IPS-18c (cell line): ENCODE results near the gene PHLDB3.

Experiments used
- H3K4me3 ChIP-seq: 2 replicates; pipeline ENCODE4 v1.7.0; 2013; ENCODE audit warnings: low read depth, mild to moderate bottlenecking, low read length, moderate library complexity; ENCODE audit not compliant: insufficient read depth
- H3K9me3 ChIP-seq: one replicate; pipeline ENCODE4 v1.6.1; 2013; ENCODE audit warnings: mild to moderate bottlenecking, low read length, moderate library complexity; ENCODE audit not compliant: control insufficient read depth, insufficient read depth

Gene PHLDB3

DNA sequence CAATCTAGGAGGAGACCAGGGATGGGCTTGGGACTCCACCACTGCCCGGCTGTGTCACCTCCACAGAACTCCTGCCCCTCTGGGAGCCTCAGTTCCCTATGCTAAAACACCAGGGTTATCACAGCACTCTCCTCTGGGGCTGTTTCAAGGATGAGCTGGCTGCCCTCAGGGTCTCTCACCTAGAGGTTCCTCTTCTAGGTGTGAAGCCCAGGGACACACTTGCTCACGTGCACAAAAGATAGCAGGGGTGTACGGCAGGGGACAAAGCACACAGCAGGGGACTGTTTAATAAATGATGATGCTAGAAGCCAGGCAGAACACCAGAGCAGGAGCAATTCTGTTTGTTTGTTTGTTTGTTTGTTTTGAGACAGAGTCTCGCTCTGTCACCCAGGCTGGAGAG, 22.4 kb downstream of the PHLDB3 start:
- H3K9me3 ChIP-seq, result no peaks in the 10 kb centered on the region

DNA sequence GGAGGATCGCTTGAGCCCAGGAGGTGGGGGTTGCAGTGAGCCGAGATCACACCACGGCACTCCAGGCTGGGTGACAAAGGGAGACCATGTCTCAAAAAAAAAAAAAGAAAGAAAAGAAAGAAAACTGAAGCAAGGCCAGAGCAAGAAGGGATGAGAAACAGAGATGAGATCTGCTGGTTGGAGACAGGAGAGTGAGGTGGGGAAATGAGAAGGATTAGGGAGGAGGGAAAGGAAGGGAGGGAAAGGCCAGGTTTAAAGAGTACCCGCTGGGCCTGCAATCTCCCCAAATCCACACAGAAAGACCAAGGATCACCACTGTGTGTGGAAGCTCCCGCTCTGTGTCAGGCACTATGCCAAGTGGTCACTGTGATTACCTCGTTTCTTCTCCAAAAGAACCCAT, 22.8 kb downstream of the PHLDB3 start:
- Histone ChIP-seq H3K9me3 (no peaks in the 10 kb centered on the region), H3K4me3 (no peak overlapping the region)

More for the DNA sequence above, 22.4 kb downstream of the PHLDB3 start:
- H3K4me3 ChIP-seq, result no peak overlapping the region

DNA sequence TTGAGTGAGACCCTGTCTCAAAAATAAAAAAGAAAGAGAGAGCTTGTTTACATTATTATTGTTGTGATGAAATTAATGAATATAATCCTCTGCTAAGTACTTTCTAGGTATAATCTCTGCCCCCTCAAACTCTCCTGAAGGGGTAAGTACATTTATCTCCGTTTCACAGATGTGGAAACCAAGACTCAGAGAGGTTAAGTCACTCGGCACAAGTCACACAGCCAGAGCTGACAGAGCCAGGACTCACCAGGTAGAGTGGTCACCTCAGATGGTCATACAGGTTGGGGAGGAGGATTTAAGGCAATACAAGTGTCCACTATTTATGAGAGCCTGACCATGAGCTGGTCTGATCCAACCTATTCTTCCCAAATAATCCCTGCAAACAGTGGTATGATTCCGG, 24.0 kb downstream of the PHLDB3 start:
- H3K4me3 ChIP-seq, result no peak overlapping the region
- H3K9me3 ChIP-seq, result no peaks in the 10 kb centered on the region

DNA sequence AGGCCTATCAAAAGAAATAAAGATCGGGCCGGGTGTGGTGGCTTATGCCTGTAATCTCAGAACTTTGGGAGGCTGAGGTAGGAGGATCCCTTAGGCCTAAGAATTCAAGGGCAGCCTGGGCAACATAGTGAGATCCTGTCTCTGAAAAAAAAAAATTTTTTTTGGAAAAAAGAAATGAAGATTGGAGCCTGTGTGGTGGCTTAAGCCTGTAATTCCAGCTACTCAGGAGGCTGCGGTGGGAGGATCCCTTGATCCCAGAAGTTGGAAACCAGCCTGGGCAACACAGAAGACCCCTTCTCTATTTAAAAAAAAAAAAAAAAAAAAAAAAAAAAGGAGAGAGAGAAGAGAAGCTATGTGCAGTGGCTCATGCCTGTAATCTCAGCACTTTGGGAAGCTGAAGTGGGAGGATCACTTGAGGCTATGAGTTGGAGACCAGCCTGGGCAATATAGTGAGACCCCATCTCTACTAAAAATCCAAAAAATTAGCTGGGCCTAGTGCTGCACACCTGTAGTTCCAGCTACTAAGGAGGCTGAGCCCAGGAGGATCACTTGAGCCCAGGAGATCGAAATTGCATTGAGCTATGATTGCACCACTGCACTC, 24.5 kb downstream of the PHLDB3 start:
- Histone ChIP-seq H3K4me3 (no peak overlapping the region), H3K9me3 (no peaks in the 10 kb centered on the region)

DNA sequence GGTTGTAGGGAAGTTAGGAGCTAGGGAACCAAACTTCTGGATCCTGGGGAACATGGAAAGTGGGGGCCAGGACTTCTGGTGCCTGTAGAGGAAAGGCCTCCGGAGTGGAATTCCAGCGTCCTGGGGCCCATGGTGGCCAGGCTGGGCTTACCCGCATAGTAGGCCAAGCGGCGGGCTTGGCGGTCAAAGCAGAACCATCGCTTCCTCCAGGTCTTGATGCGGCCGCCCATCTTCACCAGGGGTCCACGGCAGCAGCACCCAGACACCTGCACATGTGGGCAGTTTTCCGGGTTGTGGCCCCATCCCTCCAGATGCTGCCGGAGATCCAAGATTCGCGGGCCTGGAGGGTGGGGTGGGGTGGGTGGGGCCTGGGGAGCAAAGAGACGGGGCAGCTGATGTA, 25.3 kb downstream of the PHLDB3 start:
- Histone ChIP-seq H3K4me3 (no peak overlapping the region), H3K9me3 (no peaks in the 10 kb centered on the region)

DNA sequence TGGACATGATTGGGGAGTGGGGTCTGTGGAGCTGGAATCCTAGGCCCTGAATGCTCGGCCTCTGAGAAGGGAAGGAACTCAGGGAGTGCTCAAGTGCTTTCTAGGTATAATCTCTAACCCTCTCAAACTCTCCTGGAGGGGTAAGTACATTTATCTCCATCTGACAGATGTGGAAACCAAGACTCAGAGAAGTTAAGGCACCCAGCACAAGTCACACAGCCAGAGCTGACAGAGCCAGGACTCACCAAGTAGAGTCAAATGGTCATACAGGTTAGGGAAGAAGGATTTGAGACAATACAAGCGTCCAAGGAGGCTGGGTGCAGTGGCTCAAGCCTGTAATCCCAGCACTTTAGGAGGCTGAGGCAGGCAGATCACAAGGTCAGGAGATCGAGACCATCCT, 26.2 kb downstream of the PHLDB3 start:
- Histone ChIP-seq H3K4me3 (no peak overlapping the region), H3K9me3 (no peaks in the 10 kb centered on the region)

DNA sequence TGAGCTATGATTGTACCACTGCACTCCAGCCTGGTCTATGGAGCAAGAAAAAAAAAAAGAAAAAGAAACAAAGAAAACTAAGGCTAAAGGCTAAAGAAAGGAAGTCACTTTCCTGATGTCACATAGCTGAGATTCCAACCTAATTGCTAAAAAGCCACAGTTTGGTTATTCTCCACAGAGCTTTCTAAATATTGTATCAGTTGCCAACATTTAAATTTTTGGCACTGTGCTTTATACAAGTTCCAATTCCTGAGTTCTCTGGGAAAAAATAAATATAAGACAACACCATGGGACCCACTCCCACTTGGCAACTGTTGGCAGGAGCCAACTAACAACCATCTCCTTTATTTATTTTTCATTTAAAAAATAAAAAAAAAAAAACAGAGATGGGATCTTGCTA, 27.9 kb downstream of the PHLDB3 start:
- Histone ChIP-seq H3K4me3 (no peak overlapping the region), H3K9me3 (no peaks in the 10 kb centered on the region)

DNA sequence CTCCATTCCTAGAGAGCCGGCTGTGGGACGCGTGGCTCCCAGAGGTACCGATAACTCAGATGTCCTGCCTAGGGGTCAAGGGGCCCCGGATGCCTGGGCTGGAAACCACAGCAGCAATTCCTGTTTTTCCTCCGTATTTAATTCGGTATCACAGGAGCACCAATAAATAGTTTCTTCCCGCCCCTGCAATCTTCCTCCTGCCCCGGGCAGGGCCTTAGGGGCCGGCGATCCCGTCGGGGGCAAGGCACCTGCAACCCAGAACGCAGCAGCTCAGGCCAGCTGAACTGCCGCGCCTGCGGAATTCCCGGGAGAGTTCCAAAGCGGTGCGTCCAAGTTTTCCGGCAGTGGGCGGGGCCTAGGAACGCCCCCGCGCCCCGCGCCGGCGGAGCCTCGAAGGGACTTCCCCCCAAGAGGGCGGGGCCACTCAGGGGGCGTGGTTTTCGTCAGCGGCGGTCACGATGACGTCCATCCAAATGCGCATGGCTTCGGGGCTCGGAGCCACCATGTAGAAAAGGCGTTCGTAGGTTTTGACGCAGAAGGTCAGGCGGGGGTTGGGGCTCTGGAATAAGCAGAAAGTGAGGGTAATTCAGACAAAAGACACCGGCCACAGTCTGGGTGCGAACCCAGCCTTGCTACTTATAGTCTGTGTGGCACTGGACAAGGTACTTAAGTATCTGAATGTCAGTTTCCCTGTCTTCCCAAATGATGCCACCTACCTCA, 29.4 kb downstream of the PHLDB3 start:
- Histone ChIP-seq H3K9me3 (no peaks in the 10 kb centered on the region), H3K4me3 (peak overlapping the region; percentile 51)

DNA sequence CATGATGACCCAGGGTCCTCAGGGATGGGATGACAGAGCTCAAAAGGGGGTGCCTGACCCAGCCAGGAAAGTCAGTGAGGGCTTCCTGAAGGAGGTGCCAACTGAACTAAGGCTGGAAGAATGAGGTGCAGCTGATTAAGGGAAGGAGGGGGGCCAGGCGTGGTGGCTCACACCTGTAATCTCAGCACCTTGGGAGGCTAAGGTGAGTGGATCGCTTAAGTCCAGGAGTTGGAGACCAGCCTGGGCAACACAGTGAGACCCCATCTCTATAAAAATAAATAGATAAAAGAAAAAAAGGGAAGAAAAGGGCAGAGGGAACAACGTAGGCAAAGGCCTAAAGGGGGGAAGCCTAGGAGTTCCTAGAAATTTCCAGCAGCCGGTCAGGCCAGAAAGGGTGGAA, 30.1 kb downstream of the PHLDB3 start:
- Histone ChIP-seq H3K9me3 (no peaks in the 10 kb centered on the region), H3K4me3 (peak overlapping the region; percentile 35)

DNA sequence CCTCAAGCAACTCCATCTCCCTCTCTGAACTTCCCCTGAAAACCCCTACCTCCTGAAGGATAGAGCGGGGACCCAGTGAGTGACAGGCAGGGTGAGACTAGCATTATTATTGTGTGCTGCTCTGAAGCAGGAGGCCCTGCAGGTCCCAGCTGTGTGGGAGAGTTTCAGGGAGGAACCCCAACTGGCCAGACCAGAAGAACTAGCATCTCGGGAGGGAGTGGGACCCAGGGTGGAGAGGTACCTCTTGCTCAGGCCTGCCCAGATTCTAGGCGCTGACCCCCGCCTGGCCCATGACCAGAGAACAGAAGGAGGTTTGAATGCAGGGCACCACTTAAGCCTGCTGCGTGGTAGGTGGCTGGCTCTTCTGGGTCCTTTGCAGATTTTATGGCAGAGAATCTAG, 33.5 kb downstream of the PHLDB3 start:
- no peaks in the 10 kb centered on the region for H3K9me3 ChIP-seq

DNA sequence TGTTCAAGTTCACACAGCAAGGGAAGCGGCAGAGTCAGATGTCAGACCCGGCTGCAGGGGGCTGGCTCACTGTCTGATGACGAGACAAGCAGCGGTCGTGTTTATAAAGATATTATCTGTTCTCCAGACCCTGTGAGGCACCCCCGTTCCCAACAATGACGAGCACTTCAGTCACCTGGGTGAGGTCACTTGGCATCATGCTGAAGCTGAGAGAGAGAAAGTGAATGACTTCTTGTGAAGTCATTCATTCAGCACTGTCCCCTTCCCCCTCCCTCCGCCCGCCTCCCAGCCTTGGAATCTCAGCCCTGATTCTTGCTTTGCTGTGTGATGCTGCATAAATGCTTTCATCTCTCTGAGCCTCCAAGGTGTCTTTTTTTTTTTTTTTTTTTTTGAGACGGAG, 34.3 kb downstream of the PHLDB3 start:
- Histone ChIP-seq H3K4me3 (no peak overlapping the region), H3K9me3 (no peaks in the 10 kb centered on the region)

More for the DNA sequence above, 33.5 kb downstream of the PHLDB3 start:
- H3K4me3 ChIP-seq, result no peak overlapping the region

DNA sequence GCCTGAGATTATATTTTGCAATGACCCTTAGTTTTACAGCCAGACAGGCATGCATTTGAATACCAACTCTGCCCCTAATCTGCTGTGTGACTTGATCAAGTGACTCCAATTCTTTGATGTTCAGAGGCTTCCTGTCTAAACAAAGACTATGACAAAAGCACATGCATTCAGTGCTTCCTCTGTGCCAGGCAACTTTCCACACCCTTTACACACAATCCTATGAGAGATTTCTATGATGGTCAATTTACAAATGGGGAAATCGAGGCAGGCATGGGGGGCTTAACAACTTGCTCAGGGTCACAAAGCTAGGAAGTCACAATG, 35.4 kb downstream of the PHLDB3 start:
- no peaks in the 10 kb centered on the region for H3K9me3 ChIP-seq

DNA sequence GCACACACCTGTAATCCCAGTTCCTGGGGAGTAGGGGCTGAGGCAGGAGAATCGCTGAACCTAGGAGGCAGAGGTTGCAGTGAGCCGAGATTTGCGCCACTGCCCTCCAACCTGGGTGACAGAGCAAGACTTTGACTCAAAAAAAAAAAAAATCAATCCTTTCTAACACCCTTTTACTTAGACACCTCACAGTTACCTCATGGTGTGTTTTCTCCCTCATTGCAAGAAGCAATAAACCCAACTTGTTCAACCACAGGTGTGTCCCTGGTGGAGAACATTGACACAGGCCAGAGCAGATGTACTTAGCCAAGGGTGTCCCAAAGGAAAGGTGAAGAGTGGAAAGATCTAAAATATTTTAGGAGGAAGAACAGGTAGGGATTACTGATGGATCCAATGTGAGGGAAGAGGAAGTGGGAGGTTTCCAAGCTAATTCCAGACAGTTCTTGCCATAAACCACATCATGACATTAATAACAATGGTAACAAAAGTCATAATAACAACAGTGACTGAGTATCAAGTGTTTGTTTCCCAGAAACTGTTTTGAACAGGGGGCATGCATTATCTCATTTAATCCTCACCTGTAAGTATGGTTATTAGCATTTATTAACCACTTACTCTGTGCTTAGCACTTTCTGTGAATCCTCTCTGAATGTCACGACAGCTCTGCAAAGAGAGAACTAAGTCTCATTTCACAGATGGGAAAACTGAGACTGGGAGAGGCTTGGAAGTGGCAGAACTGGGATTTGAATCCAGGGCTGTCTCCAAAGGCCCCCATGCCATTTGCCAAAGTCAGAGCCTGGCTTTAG, 36.0 kb downstream of the PHLDB3 start:
- no peak overlapping the region for H3K4me3 ChIP-seq
- no peaks in the 10 kb centered on the region for H3K9me3 ChIP-seq

More for the DNA sequence above, 35.4 kb downstream of the PHLDB3 start:
- H3K4me3 ChIP-seq, result no peak overlapping the region

DNA sequence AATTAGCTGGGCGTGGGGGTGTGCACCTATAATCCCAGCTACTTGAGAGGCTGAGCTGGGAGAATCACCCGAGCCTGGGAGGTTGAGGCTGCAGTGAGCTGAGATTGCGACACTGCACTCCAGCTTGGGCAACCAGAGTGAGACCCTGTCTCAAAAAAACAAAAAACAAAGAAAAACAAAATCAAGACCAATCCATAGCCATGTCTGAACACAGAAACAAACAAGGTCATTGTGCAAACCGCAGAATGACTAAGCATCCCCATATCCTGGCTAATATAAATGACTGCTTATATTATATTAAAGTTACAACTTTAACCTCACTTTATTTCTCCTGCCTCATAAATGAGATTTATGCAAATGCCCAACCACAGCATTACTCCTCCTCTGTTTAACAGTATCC, 36.8 kb downstream of the PHLDB3 start:
- no peaks in the 10 kb centered on the region for H3K9me3 ChIP-seq

DNA sequence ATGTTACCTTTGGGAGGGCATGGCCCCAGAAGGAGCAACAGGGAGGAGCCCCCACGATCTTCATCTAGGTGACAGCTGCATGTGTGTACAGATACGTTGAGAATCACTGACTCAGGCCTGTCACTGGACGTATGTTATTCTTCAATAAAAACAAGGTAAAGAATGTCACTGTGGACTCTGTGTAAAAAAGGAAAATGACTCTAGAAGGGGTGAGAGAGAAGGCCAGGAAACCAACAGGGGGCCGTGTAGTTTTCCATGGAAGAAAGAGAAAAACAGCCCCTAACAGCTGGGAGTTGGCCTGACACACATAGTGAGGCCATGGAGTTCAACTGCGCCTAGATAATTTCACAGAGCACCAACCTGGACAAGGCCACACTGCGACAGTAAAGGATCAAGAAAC, 37.3 kb downstream of the PHLDB3 start:
- H3K4me3 ChIP-seq, result no peak overlapping the region
- H3K9me3 ChIP-seq, result no peaks in the 10 kb centered on the region

More for the DNA sequence above, 36.8 kb downstream of the PHLDB3 start:
- no peak overlapping the region for H3K4me3 ChIP-seq

DNA sequence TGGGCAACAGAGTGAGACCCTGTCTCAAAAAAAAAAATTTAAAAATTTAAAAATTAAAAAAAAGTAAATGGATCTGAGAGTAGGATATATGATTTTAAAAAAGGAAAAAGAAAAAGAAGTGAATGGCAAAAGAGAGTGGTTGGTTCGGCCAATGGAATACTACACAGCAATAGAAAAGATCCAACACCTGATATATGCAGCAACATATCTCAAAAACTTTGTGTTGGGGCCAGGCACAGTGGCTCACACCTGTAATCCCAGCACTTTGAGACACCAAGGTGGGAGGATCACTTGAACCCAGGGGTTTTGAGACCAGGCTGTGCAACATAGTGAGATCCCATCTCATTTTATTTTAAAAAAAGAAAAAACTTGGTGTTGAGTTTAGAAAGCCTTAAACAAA, 37.8 kb downstream of the PHLDB3 start:
- H3K4me3 ChIP-seq, result no peak overlapping the region
- no peaks in the 10 kb centered on the region for H3K9me3 ChIP-seq

DNA sequence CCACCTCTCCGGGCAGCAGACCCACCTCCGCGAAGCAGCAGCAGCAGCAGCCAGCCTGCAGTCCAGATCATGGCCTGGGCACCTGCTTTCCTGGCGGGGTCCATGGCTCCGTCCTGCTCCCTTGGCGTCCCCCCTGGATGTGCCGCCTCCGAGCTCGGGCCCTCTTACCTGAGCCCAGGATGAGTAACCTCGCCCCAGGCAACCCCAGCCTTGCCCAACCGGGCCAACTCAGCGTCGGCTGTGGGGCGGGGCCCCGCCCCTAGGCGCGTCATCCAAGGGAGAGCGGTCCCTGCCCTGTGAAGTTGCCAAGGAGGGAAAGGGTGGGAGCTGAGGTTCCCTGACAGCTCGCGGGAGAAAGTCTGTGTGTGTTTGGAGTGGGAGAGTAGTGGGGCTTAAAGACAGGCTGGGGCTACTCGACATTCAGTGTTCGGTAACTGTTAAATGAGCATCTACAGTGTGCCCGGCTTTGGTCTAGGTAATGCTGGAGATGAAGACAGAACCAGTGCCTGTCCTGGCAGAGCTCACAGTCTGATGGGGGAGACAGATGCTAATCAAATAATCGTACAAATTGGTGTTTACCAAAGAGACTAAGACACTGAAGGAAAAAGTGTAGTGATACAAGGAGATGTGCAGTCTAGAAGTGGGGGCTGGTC, 39.0 kb downstream of the PHLDB3 start, which contains the start of gene LYPD3:
TSS of gene LYPD3 (minus strand) at position 141 of the 653 bp plus-strand sequence. CDS start at position 104, 37 bp downstream.
- Histone ChIP-seq H3K4me3 (peak within 1 kb of the TSS; percentile 93; the same call in 1 of the 2 replicates), H3K9me3 (no peaks in the 10 kb centered on the region)
